ENCODE measurements around the gene RINT1.
"Not testable (repeated sequence)": the region's sequence is repeated elsewhere in the genome, so short reads cannot be mapped to it uniquely, and the experiment has no call there.

The RINT1 gene

GRCh38 chr7:105532709-105533460 is 884 bp downstream of the RINT1 start:
- DNase-seq (ENCODE audit: low read depth) = no peak

GRCh38 chr7:105538339-105538738 is 6.3 kb downstream of the RINT1 start:
- DNase-seq (ENCODE audit: low read depth) = no peak

DNA sequence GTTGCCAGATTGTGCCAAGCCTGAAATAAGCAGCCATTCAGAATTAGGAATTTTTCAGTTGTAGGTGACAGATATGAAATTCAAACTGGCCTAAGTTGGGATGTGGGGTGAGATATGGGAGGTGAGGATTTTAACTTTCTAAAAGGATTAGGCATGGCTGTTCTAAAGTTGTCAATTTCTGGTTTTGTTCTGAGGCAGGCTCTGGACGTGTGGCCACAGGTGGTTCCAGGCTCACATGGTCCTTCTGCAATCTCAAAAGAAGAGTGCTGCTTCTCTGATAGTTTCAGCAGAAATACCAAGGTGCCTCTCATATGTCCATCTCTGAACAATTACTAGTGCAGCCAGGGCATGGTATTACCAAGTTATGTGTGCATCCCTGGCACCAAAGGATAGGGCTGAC is 27.9 kb downstream of the RINT1 start:
- DNase-seq (ENCODE audit: low read depth) = no peak

DNA sequence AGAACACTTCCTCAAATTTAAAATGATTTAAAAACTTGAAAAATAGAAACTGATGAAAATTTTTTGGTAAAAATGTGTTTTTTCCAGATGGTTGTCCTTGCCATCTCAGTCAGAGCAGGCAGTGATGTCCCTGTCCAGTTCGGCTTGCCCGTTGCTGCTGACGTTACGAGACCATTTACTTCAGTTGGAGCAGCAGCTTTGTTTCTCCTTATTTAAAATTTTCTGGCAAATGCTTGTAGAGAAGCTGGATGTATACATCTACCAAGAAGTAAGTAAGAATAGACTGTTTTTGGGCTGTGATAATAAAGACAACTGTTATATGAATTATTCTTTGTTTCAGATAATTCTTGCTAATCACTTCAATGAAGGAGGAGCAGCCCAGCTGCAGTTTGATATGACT is 33.2 kb downstream of the RINT1 start:
- no peak for DNase-seq (ENCODE audit: low read depth)

- no peak for DNase-seq (ENCODE audit: low read depth)
Observed at GRCh38 chr7:105567024-105567423, 35.0 kb downstream of the RINT1 start.

GRCh38 chr7:105567821-105568220 is 35.8 kb downstream of the RINT1 start:
- DNase-seq (ENCODE audit: low read depth) = no peak

DNA sequence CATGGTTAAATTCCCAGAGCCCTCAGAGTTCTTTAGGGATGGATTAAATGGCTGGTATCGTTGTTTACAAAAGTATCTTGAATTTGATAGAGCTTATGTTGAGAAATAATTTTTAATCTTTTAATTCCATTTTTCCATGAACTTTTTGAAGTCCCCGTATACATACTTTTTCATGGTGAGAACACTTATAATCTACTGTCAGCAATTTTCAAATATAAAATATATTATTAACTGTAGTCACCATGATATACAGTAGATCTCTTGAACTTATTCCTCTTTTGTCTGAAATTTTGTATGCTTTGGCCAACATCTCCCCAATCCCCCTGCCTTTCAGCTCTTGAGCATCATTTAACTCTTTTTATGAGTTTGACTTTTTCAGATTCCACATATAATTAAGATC is 39.9 kb downstream of the RINT1 start:
- DNase-seq (ENCODE audit: low read depth) = no peak

- no peak for DNase-seq (ENCODE audit: low read depth)
Observed at GRCh38 chr7:105577251-105577650, 45.2 kb downstream of the RINT1 start.

- DNase-seq (ENCODE audit: low read depth) = no peak
Observed at GRCh38 chr7:105578496-105578895, 46.5 kb downstream of the RINT1 start.

DNA sequence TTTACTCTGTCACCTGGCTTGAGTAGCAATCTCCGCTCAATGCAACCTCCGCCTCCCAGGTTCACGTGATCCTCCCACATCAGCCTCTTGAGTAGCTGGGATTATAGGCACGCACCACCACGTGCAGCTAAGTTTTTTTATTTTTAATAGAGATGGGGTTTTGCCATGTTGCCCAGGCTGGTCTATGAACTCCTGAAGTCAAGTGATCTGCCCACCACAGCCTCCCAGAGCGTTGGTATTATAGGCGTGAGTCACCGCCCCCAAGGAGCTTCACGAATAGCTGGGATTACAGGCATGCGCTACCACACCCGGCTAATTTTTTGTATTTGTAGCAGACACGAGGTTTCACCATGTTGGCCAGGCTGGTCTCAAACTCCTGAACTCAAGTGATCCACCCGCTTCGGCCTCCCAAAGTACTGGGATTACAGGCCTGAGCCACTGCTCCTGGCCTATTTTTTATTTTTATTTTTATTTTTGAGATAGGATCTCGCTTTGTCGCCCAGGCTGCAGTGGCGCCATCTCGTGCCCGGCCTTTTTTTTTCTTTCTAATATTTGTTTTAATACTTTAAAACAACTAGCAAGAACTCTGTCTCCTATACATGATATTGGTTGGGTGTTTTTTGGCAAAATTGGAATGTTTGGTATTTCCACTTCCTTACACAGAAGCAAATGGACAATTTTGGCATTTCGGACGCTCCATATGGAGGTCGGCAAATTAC is 48.2 kb downstream of the RINT1 start:
- no peak for DNase-seq (ENCODE audit: low read depth)

DNA sequence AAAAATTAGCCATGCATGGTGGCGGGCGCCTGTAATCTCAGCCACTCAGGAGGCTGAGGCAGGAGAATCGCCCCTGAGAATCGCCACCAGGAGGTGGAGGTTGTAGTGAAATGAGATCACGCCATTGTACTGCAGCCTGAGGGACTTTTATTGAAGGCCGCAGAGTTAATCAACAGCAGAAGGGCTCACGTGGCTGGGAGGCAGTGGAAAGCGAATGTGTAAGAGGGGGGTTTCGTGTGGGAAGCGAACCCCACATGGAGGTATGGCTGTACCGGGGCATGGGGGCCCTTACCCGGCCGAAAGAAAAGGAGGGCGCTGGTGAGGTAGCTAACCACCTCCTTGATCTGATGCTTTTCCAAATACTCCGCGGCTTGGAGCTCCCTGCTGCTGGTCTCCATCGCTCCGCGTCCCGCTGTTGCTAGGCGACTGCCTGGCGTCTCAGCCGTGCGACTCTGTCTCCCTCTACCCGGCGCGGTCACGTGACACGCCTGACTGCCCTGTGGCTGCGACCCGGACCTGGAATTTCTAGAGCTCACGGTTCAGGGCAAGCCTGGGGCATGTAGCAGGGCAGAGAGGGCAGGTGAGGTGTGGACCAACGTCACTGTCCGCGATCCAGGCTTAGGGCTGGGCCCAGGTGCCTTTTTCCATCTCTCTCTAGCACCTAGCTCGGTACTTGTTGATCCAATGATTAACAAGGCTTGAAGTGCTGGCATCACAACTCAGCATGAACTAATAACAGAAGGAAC is 49.2 kb downstream of the RINT1 start, which contains the start of gene EFCAB10:
Gene EFCAB10 (minus strand): TSS at position 428 of the 746 bp plus-strand sequence. CDS start 30 bp downstream, at position 398.
- peak; percentile 31 for DNase-seq (ENCODE audit: low read depth)

DNA sequence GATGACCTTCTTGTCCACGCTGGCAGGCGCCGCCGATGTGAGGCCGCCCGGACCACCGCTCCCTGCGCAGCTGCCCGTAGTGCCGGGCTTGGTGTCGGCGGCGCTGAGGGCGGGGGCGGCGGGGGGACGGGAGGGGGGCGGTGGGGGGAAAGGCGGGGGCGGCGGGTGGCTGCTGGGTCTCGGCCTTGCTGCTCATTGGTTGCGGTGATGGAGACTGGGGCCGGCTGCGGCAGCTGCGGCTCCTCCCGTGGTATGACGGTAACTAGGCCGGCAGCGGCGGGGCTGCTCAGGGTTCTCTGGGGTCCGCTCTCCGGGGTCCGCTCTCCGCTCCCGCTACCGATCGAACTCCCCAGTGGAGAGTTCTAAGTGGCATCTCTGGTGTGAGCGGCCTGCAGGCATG is 51.1 kb downstream of the RINT1 start:
- DNase-seq (ENCODE audit: low read depth) = no peak

- DNase-seq (ENCODE audit: low read depth) = no peak
Observed at GRCh38 chr7:105584165-105584564, 52.2 kb downstream of the RINT1 start.

- DNase-seq (ENCODE audit: low read depth) = no peak
Observed at GRCh38 chr7:105585850-105586500, 54.0 kb downstream of the RINT1 start.

- no peak for DNase-seq (ENCODE audit: low read depth)
Observed at GRCh38 chr7:105587909-105588635, 56.1 kb downstream of the RINT1 start.

DNA sequence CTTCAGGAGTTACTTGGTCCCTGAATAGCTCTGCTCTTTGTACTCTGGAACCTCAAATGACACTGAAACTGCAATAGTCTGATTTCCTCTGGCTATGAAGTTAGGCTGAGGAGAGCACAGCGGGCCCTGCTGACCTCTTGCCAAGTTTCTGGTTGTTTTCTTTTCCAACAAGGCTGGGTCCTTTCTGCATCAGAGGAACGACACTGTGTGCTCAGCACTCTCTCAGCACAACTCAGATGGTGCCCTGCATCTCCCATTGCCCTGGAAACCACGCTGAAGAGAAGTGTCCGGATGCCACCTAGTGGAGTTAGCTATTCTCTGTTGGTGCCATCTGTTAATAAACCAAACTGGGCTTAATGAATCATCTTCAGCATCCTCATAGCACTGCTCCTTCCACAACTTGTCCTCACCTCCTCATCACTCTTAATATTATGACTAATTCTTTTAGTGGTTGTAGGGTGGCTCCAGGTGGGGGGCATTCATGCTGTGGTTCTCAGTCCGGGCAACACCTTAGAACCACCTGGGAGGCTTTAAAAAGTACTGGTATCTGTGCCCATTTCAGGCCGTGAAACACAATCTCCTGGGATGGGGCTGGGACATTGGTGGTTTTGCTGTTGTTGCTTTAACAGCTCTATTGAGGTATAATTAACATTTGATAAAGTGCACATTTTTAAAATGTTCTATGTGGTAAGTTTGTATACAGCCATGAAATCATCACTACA is 57.5 kb downstream of the RINT1 start:
- no peak for DNase-seq (ENCODE audit: low read depth)

GRCh38 chr7:105590793-105591192 is 58.8 kb downstream of the RINT1 start:
- DNase-seq (ENCODE audit: low read depth) = no peak

- DNase-seq (ENCODE audit: low read depth) = no peak
Observed at GRCh38 chr7:105591522-105591921, 59.5 kb downstream of the RINT1 start.

DNA sequence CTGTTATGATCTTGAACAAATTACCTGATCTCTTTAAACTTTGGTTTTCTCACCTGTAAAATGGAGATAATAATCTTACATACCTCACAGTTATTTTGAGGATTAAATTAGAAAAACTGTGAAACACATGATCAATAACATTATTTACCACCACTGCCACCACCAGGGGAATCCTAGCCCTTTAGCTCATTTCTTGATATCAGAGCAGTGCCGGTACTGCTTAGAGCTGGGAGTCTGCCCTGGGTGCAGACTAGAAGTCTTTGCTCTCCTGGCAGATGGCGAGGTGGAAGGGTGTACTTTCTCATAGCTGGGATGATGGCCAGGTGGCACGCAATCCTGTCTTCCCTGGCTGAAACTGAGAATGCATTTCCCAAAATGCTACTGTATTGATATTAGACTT is 62.0 kb downstream of the RINT1 start:
- no peak for DNase-seq (ENCODE audit: low read depth)

GRCh38 chr7:105596866-105597265 is 64.9 kb downstream of the RINT1 start:
- DNase-seq (ENCODE audit: low read depth) = no peak

DNA sequence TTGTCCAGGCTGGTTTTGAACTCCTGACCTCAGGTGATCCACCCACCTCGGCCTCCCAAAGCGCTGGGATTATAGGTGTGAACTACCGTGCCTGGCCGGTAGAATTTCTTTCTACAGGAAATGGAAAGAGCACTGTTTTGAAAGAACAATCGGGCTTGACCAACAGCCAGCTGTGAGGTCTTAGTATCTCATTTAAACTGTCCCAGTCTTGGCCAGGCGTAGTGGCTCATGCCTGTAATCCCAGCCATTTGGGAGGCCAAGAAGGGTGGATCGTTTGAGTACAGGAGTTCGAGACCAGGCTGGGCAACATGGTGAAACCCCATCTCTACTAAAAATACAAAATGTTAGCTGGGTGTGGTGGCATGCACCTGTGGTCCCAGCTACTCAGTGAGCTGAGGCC is 67.1 kb downstream of the RINT1 start:
- not testable (repeated sequence) for DNase-seq (ENCODE audit: low read depth)

All from stimulated activated CD8-positive, alpha-beta memory T cell treated with anti-CD3 and anti-CD28 coated beads, Interleukin-7, amount 100 ng/mL, for 24 hours (primary cell).